HG03565 (cell line): ENCODE data around the gene DNAJC28.
"Not testable (repeated sequence)": the region's sequence is repeated elsewhere in the genome, so short reads cannot be mapped to it uniquely, and the experiment has no call there.

Source experiments
- ATAC-seq: cut with Tn5 transposase; IDR thresholded peaks from one replicate; pipeline ENCODE4 v1.9.1; 2021; ENCODE audit warnings: mild to moderate bottlenecking, moderate library complexity; ENCODE audit not compliant: unreplicated experiment

DNAJC28 gene

GRCh38 chr21:33491373-33492102, at the start of gene DNAJC28:
Gene DNAJC28 (minus strand): TSS chr21:33491716. CDS start chr21:33489393, 2,323 bp downstream.
- ATAC-seq, result peak; percentile 93

GRCh38 chr21:33541105-33541711, 49.7 kb upstream of the DNAJC28 start:
- no peak for ATAC-seq

GRCh38 chr21:33540711-33541104, 49.2 kb upstream of the DNAJC28 start:
- ATAC-seq, result no peak

- ATAC-seq, result no peak
Measured at GRCh38 chr21:33539616-33540015, 48.1 kb upstream of the DNAJC28 start.

GRCh38 chr21:33537212-33537611, 45.7 kb upstream of the DNAJC28 start:
- ATAC-seq, result no peak

GRCh38 chr21:33531007-33531406, 39.5 kb upstream of the DNAJC28 start:
- ATAC-seq, result no peak

GRCh38 chr21:33522953-33523349, 31.4 kb upstream of the DNAJC28 start:
- ATAC-seq, result no peak

- no peak for ATAC-seq
Measured at GRCh38 chr21:33522297-33522952, 30.9 kb upstream of the DNAJC28 start.

GRCh38 chr21:33518899-33519298, 27.4 kb upstream of the DNAJC28 start:
- ATAC-seq, result no peak

- ATAC-seq, result no peak
Measured at GRCh38 chr21:33514229-33514628, 22.7 kb upstream of the DNAJC28 start.

GRCh38 chr21:33512481-33512880, 21.0 kb upstream of the DNAJC28 start:
- ATAC-seq, result no peak

- ATAC-seq, result no peak
Measured at GRCh38 chr21:33511639-33512038, 20.1 kb upstream of the DNAJC28 start.

- no peak for ATAC-seq
Measured at GRCh38 chr21:33510826-33511225, 19.3 kb upstream of the DNAJC28 start.

GRCh38 chr21:33507003-33507402, 15.5 kb upstream of the DNAJC28 start:
- not testable (repeated sequence) for ATAC-seq

- ATAC-seq, result no peak
Measured at GRCh38 chr21:33505833-33506232, 14.3 kb upstream of the DNAJC28 start.

GRCh38 chr21:33496345-33496744, 4.8 kb upstream of the DNAJC28 start:
- no peak for ATAC-seq

GRCh38 chr21:33495743-33496142, 4.2 kb upstream of the DNAJC28 start:
- ATAC-seq, result no peak

GRCh38 chr21:33493756-33494155, 2.2 kb upstream of the DNAJC28 start:
- no peak for ATAC-seq

GRCh38 chr21:33492571-33492970, 1.1 kb upstream of the DNAJC28 start:
- ATAC-seq, result no peak

GRCh38 chr21:33490991-33491372, 534 bp downstream of the DNAJC28 start:
- no peak for ATAC-seq

- no peak for ATAC-seq
Measured at GRCh38 chr21:33488936-33489335, 2.6 kb downstream of the DNAJC28 start.

GRCh38 chr21:33487996-33488395, 3.5 kb downstream of the DNAJC28 start:
- no peak for ATAC-seq
